HG02571 (cell line): ENCODE data around the gene ID3.
"Not testable (repeated sequence)": the region's sequence is repeated elsewhere in the genome, so short reads cannot be mapped to it uniquely, and the experiment has no call there.

ENCODE experiments used
- ATAC-seq: cut with Tn5 transposase; IDR thresholded peaks from one replicate; pipeline ENCODE4 v1.9.1; 2021; ENCODE audit warnings: mild to moderate bottlenecking, moderate library complexity; ENCODE audit not compliant: unreplicated experiment

The ID3 gene

GRCh38 chr1:23589585-23589986, 30.3 kb upstream of the ID3 start:
- ATAC-seq = no peak

- no peak for ATAC-seq
Measured at GRCh38 chr1:23588749-23589548, 29.6 kb upstream of the ID3 start.

- ATAC-seq = no peak
Measured at GRCh38 chr1:23585321-23586022, 26.2 kb upstream of the ID3 start.

GRCh38 chr1:23583727-23584126, 24.4 kb upstream of the ID3 start:
- ATAC-seq = not testable (repeated sequence)

GRCh38 chr1:23582820-23583219, 23.5 kb upstream of the ID3 start:
- ATAC-seq = no peak

- ATAC-seq = no peak
Measured at GRCh38 chr1:23581219-23581618, 21.9 kb upstream of the ID3 start.

GRCh38 chr1:23578997-23579363, 19.7 kb upstream of the ID3 start:
- ATAC-seq = no peak

- ATAC-seq = no peak
Measured at GRCh38 chr1:23578311-23578996, 19.2 kb upstream of the ID3 start.

- no peak for ATAC-seq
Measured at GRCh38 chr1:23577056-23578004, 18.0 kb upstream of the ID3 start.

GRCh38 chr1:23576338-23577055, 17.2 kb upstream of the ID3 start:
- no peak for ATAC-seq

- no peak for ATAC-seq
Measured at GRCh38 chr1:23575226-23575810, 16.0 kb upstream of the ID3 start.

GRCh38 chr1:23574265-23574754, 15.0 kb upstream of the ID3 start:
- no peak for ATAC-seq

- no peak for ATAC-seq
Measured at GRCh38 chr1:23573574-23574182, 14.4 kb upstream of the ID3 start.

- no peak for ATAC-seq
Measured at GRCh38 chr1:23571465-23571864, 12.2 kb upstream of the ID3 start.

- ATAC-seq = no peak
Measured at GRCh38 chr1:23570001-23570691, 10.8 kb upstream of the ID3 start.

GRCh38 chr1:23568608-23569383, 9.5 kb upstream of the ID3 start:
- ATAC-seq = no peak

- ATAC-seq = no peak
Measured at GRCh38 chr1:23567996-23568607, 8.8 kb upstream of the ID3 start.
